Neural cell (in vitro differentiated cells): ENCODE data around the gene FCN1.

Source experiments
- EP300 ChIP-seq: fragments of 450-650 bp; conservative IDR thresholded peaks from 2 replicates; pipeline ENCODE4 v1.6.1; 2014; ENCODE audit warnings: antibody characterized with exemption, mild to moderate bottlenecking, moderate library complexity; ENCODE audit not compliant: poor library complexity, severe bottlenecking
- EZH2 ChIP-seq: fragments of 200-600, 300-800 bp; shearing (Covaris generic), sonication (generic); IDR thresholded peaks from 2 replicates; pipeline ENCODE4 v1.6.1; 2014; ENCODE audit warnings: antibody characterized with exemption, low read length, borderline replicate concordance, mild to moderate bottlenecking; ENCODE audit not compliant: insufficient read depth, poor library complexity, severe bottlenecking
- MXI1 ChIP-seq: fragments of 450-650 bp; conservative IDR thresholded peaks from 2 replicates; pipeline ENCODE4 v1.6.1; 2014; ENCODE audit warnings: antibody characterized with exemption, mild to moderate bottlenecking; ENCODE audit not compliant: poor library complexity, severe bottlenecking
- RAD21 ChIP-seq: fragments of 450-650 bp; conservative IDR thresholded peaks from 2 replicates; pipeline ENCODE4 v1.6.1; 2014; ENCODE audit warnings: antibody characterized with exemption, mild to moderate bottlenecking, moderate library complexity
- REST ChIP-seq: IDR thresholded peaks from 2 replicates; pipeline ENCODE4 v1.6.1; 2012; ENCODE audit warnings: borderline replicate concordance
- SMC3 ChIP-seq: fragments of 450-650 bp; conservative IDR thresholded peaks from 2 replicates; pipeline ENCODE4 v1.6.1; 2014; ENCODE audit warnings: antibody characterized with exemption, mild to moderate bottlenecking, moderate library complexity; ENCODE audit not compliant: poor library complexity
- TAF1 ChIP-seq: IDR thresholded peaks from 2 replicates; pipeline ENCODE4 v1.6.1; 2012; ENCODE audit warnings: low read depth
- TF ChIP-seq, protein P1 (sequence below): fragments of 450-650 bp; IDR thresholded peaks from 2 replicates; pipeline ENCODE4 v1.5.1; 2014; ENCODE audit warnings: antibody characterized with exemption, mild to moderate bottlenecking, moderate library complexity; ENCODE audit not compliant: poor library complexity, severe bottlenecking

DNA sequence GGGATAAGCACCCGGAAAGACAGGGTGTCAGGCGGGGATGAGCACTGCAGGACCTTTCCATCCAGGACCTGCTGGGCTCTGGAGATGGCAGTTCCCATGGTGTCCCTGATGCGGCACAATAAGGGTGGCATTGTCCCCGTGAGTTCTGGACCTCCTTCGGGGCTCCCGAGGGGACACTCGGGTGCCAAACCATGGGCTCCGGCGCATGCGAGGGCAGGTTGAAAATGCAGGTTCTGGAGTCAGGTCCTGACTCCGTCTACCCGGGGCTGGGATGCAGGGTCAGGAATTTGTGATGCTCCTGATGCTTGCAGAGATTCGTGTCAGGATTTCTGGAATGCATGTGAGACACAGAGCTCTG lies 36.4 kb downstream of the FCN1 start:
- TF ChIP-seq, protein P1, sequence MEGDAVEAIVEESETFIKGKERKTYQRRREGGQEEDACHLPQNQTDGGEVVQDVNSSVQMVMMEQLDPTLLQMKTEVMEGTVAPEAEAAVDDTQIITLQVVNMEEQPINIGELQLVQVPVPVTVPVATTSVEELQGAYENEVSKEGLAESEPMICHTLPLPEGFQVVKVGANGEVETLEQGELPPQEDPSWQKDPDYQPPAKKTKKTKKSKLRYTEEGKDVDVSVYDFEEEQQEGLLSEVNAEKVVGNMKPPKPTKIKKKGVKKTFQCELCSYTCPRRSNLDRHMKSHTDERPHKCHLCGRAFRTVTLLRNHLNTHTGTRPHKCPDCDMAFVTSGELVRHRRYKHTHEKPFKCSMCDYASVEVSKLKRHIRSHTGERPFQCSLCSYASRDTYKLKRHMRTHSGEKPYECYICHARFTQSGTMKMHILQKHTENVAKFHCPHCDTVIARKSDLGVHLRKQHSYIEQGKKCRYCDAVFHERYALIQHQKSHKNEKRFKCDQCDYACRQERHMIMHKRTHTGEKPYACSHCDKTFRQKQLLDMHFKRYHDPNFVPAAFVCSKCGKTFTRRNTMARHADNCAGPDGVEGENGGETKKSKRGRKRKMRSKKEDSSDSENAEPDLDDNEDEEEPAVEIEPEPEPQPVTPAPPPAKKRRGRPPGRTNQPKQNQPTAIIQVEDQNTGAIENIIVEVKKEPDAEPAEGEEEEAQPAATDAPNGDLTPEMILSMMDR = no peak
- no peak for TF ChIP-seq EZH2
- no peak for TF ChIP-seq TAF1
- no peak for TF ChIP-seq EP300
- TF ChIP-seq SMC3 = no peak
- no peak for TF ChIP-seq MXI1
- TF ChIP-seq RAD21 = no peak
- TF ChIP-seq REST = no peak
